MM.1S (cell line): Measurements from ENCODE around the gene SH2D2A.

ENCODE experiments used
- CTCF ChIP-seq: fragments of 300-600 bp; sonication (generic); IDR thresholded peaks from 2 replicates; pipeline ENCODE4 v1.5.1; 2016; ENCODE audit warnings: antibody characterized with exemption, low read length, mixed read lengths
- EZH2 ChIP-seq: fragments of 300-600 bp; sonication (generic); optimal IDR thresholded peaks from 2 replicates; pipeline ENCODE3; 2017; ENCODE audit warnings: low read depth, mild to moderate bottlenecking, antibody characterized with exemption, low read length, mixed read lengths
- EZH2phosphoT487 ChIP-seq: fragments of 300-600 bp; sonication (generic); IDR thresholded peaks from 2 replicates; pipeline ENCODE4 v1.6.1; 2018; ENCODE audit warnings: antibody characterized with exemption, low read length

GRCh38 chr1:156781585-156782186 is 35.0 kb downstream of the SH2D2A start:
- no peak for TF ChIP-seq CTCF
- TF ChIP-seq EZH2phosphoT487: no peak
- TF ChIP-seq EZH2: no peak
